HepG2 (cell line): ENCODE measurements around the gene ART4. TPM values are rescaled to one million over a fixed set of nuclear protein-coding genes. Genes with fewer than 3 reads are reported as not detected.

Source experiments
- ARID3A ChIP-seq: IDR thresholded peaks from 2 replicates; pipeline ENCODE4 v1.6.1; 2012; ENCODE audit warnings: low read depth, low read length, improper control_type of control experiment
- CERS6 ChIP-seq: sonication (generic); formaldehyde crosslinking; IDR thresholded peaks from 2 replicates; pipeline ENCODE4 v1.5.0; 2020; ENCODE audit warnings: missing genetic modification reagents
- FOXJ3 ChIP-seq: sonication (generic); formaldehyde crosslinking; IDR thresholded peaks from 2 replicates; pipeline ENCODE4 v1.4.0; 2020; ENCODE audit warnings: missing genetic modification reagents, mild to moderate bottlenecking, borderline replicate concordance
- HNF4A ChIP-seq: sonication (generic); formaldehyde crosslinking; IDR thresholded peaks from 2 replicates; pipeline ENCODE4 v1.4.0; 2020; ENCODE audit warnings: missing genetic modification reagents
- NFKB2 ChIP-seq: sonication (generic); formaldehyde crosslinking; IDR thresholded peaks from 2 replicates; pipeline ENCODE4 v1.4.0; 2020; ENCODE audit warnings: missing genetic modification reagents, borderline replicate concordance
- NONO ChIP-seq, 2 experiments: fragments of 450-650 bp in 1 of 2; sonication (generic) in 1 of 2; formaldehyde crosslinking in 1 of 2; IDR thresholded peaks in 1 of 2; conservative IDR thresholded peaks in 1 of 2; 2 replicates each; pipeline versions ENCODE4 v1.6.1 to v1.8.0; 2017 to 2022; ENCODE audit warnings: mild to moderate bottlenecking in 1 of 2, missing genetic modification reagents in 1 of 2, moderate library complexity in 1 of 2
- PRPF4 ChIP-seq: fragments of 200-400 bp; formaldehyde crosslinking; IDR thresholded peaks from 2 replicates; pipeline ENCODE4 v1.6.1; 2016; ENCODE audit warnings: low read length, low read depth; ENCODE audit not compliant: poor library complexity, severe bottlenecking
- SALL1 ChIP-seq: sonication (generic); formaldehyde crosslinking; IDR thresholded peaks from 2 replicates; pipeline ENCODE4 v1.8.0; 2022; ENCODE audit warnings: mild to moderate bottlenecking, missing genetic modification reagents
- ZFP62 ChIP-seq: sonication (generic); formaldehyde crosslinking; IDR thresholded peaks from 2 replicates; pipeline ENCODE4 v1.4.0; 2020; ENCODE audit warnings: missing genetic modification reagents
- ZFP90 ChIP-seq: sonication (generic); formaldehyde crosslinking; IDR thresholded peaks from 2 replicates; pipeline ENCODE4 v1.8.0; 2022; ENCODE audit warnings: missing genetic modification reagents, mild to moderate bottlenecking, inconsistent platforms, borderline replicate concordance
- ZHX2 ChIP-seq, 2 experiments: sonication (generic) in 1 of 2; formaldehyde crosslinking in 1 of 2; IDR thresholded peaks; 2 replicates each; pipeline versions ENCODE4 v1.6.1 to v1.9.0; 2014 to 2022; ENCODE audit warnings: antibody characterized with exemption in 1 of 2, borderline replicate concordance in 1 of 2, inconsistent platforms in 1 of 2, low read depth in 1 of 2, missing genetic modification reagents in 1 of 2
- ZNF337 ChIP-seq: sonication (generic); formaldehyde crosslinking; IDR thresholded peaks from 2 replicates; pipeline ENCODE4 v1.5.1; 2020; ENCODE audit warnings: missing genetic modification reagents, low read depth, mild to moderate bottlenecking, borderline replicate concordance
- ZNF615 ChIP-seq: sonication (generic); formaldehyde crosslinking; IDR thresholded peaks from 2 replicates; pipeline ENCODE4 v1.5.0; 2020; ENCODE audit warnings: mild to moderate bottlenecking, missing genetic modification reagents, borderline replicate concordance
- ZNF775 ChIP-seq: sonication (generic); formaldehyde crosslinking; IDR thresholded peaks from 2 replicates; pipeline ENCODE4 v1.4.0; 2020; ENCODE audit warnings: missing genetic modification reagents, mild to moderate bottlenecking, moderate library complexity, borderline replicate concordance
- polyA plus RNA-seq, 8 experiments: library from polyadenylated mRNA; depleted of rRNA in 3 of 8; stranded (reverse) in 7 of 8; unstranded in 1 of 8; fragments of >200 nt; fragmentation: Illumina TruSeq in 4 of 8; extraction: Trizol in 4 of 8; gene quantifications; 2 replicates each; pipeline versions ENCODE4 v1.2.1 to v1.2.3, GENCODE V29; 2011 to 2016; ENCODE audit warnings: low read depth in 4 of 8, missing spikeins in 1 of 8, mixed read lengths in 1 of 8; ENCODE audit not compliant: insufficient read depth in 1 of 8
- total RNA-seq, 5 experiments: library from RNA; depleted of rRNA; stranded (reverse); fragments of >200 nt; fragmentation: Illumina TruSeq; extraction: Trizol; gene quantifications; 2 replicates each; pipeline ENCODE4 v1.2.3, GENCODE V29; 2016; ENCODE audit warnings: low read depth in 1 of 5

The ART4 gene
- total and polyA plus RNA-seq, 2 of the 13 experiments (the other 11 are each of a cell fraction or from before 2014, with no cell fraction given) = 17.6 to 20.3 TPM

GRCh38 chr12:14777271-14777670, 66.1 kb downstream of the ART4 start (continued):
- TF ChIP-seq ZNF615 (CRISPR knock-in tag) (no peak), NONO (IDR thresholded peaks at IDR 0.05) (no peak), NONO (CRISPR knock-in tag; conservative IDR thresholded peaks at IDR 0.05) (no peak), HNF4A (no peak), CERS6 (CRISPR knock-in tag) (no peak), ARID3A (0 out of 2 replicates have a peak, but pooled peaks have one; percentile 36), PRPF4 (no peak), FOXJ3 (CRISPR knock-in tag) (no peak), ZNF775 (CRISPR knock-in tag) (no peak), NFKB2 (CRISPR knock-in tag) (no peak), ZHX2 (IDR thresholded peaks at IDR 0.05; ENCODE audit: low read depth) (no peak), ZHX2 (CRISPR knock-in tag; IDR thresholded peaks at IDR 0.05; ENCODE audit: borderline replicate concordance) (no peak), SALL1 (CRISPR knock-in tag) (peak; percentile 59), ZFP90 (no peak), ZNF337 (CRISPR knock-in tag) (no peak), ZFP62 (CRISPR knock-in tag) (no peak)
